Peyer's patch (tissue), 4 donors: ENCODE data around the gene CCDC57.

Experiments used
- POLR2A ChIP-seq, 2 donors: fragments of 450-650 bp; IDR thresholded peaks; one replicate each; pipeline ENCODE4 v1.5.1; 2017; ENCODE audit warnings: antibody characterized with exemption in 2 of 2, mild to moderate bottlenecking in 2 of 2, moderate library complexity in 2 of 2
- TF ChIP-seq, protein P1 (sequence below), 6 experiments: fragments of 450-650 bp in 4 of 6; fragments of 200-600 bp in 2 of 6; sonication (generic) in 1 of 6; IDR thresholded peaks; one replicate each; pipeline ENCODE4 v1.5.1; 2017 to 2019; ENCODE audit warnings: antibody characterized with exemption in 6 of 6, mild to moderate bottlenecking in 3 of 6, moderate library complexity in 1 of 6

- TF ChIP-seq, protein P1, sequence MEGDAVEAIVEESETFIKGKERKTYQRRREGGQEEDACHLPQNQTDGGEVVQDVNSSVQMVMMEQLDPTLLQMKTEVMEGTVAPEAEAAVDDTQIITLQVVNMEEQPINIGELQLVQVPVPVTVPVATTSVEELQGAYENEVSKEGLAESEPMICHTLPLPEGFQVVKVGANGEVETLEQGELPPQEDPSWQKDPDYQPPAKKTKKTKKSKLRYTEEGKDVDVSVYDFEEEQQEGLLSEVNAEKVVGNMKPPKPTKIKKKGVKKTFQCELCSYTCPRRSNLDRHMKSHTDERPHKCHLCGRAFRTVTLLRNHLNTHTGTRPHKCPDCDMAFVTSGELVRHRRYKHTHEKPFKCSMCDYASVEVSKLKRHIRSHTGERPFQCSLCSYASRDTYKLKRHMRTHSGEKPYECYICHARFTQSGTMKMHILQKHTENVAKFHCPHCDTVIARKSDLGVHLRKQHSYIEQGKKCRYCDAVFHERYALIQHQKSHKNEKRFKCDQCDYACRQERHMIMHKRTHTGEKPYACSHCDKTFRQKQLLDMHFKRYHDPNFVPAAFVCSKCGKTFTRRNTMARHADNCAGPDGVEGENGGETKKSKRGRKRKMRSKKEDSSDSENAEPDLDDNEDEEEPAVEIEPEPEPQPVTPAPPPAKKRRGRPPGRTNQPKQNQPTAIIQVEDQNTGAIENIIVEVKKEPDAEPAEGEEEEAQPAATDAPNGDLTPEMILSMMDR (IDR thresholded peaks at IDR 0.05), result no peak
- TF ChIP-seq POLR2A (IDR thresholded peaks at IDR 0.05), result no peak
These were observed 25.1 kb downstream of the CCDC57 start for GRCh38 chr17:82187500-82187899.
